Esophagus squamous epithelium (tissue), 5 donors: ENCODE measurements around the gene IGLL1. TPM values are rescaled to one million over a fixed set of nuclear protein-coding genes. Genes with fewer than 3 reads are reported as not detected.

ENCODE experiments used
- DNase-seq: peaks from one replicate; lab custom pipeline; 2025; lab: John Stamatoyannopoulos, UW
- H3K27ac ChIP-seq, 4 donors: fragments of 200-600 bp; sonication (generic); one replicate each; pipeline ENCODE4 v1.5.1; 2016 to 2019; ENCODE audit warnings: mild to moderate bottlenecking in 1 of 4
- H3K27me3 ChIP-seq, 4 donors: fragments of 200-600 bp; sonication (generic); 1 replicate in 3 of 4; 2 replicates in 1 of 4; pipeline versions ENCODE4 v1.5.1 to v1.6.0; 2017 to 2021; ENCODE audit warnings: antibody characterized with exemption in 1 of 4
- H3K36me3 ChIP-seq, 3 donors: fragments of 200-600 bp; sonication (generic); one replicate each; pipeline ENCODE4 v1.5.1; 2016 to 2019
- H3K4me1 ChIP-seq, 3 donors: fragments of 200-600 bp; sonication (generic); one replicate each; pipeline ENCODE4 v1.5.1; 2017 to 2019
- H3K4me3 ChIP-seq, 4 donors: fragments of 200-600 bp; sonication (generic); 1 replicate in 3 of 4; 2 replicates in 1 of 4; pipeline ENCODE4 v1.5.1; 2016 to 2019; ENCODE audit warnings: mild to moderate bottlenecking in 2 of 4, moderate library complexity in 1 of 4
- H3K9me3 ChIP-seq, 3 donors: fragments of 200-600 bp; sonication (generic); one replicate each; pipeline ENCODE4 v1.5.1; 2016 to 2019
- CTCF ChIP-seq, 6 experiments: fragments of 450-650 bp in 4 of 6; fragments of 200-600 bp in 2 of 6; sonication (generic) in 2 of 6; IDR thresholded peaks; one replicate each; pipeline ENCODE4 v1.5.1; 2016 to 2019; ENCODE audit warnings: antibody characterized with exemption in 6 of 6, mild to moderate bottlenecking in 4 of 6, moderate library complexity in 4 of 6
- POLR2A ChIP-seq, 4 donors: fragments of 450-650 bp; IDR thresholded peaks; one replicate each; pipeline ENCODE4 v1.6.1; 2017; ENCODE audit warnings: antibody characterized with exemption in 4 of 4, mild to moderate bottlenecking in 4 of 4, moderate library complexity in 3 of 4
- WGBS, 2 donors: methylation state at CpG; one replicate each; pipeline ENCODE4 v1.1.5; 2018; 5-methylcytosine and 5-hydroxymethylcytosine counted together
- intact Hi-C: fragments of 100-400 bp; cut with DNase I; formaldehyde crosslinking; loops from one replicate; pipeline ENCODE4 v1.15.0; 2022
- total RNA-seq, 4 donors: library from RNA; depleted of rRNA; stranded (reverse); fragments of >200 nt; gene quantifications; one replicate each; pipeline ENCODE4 v1.1.0, GENCODE V29; 2016
- donor health status: DM: yes; HTN: yes; CAD: no.

Gene IGLL1
- total RNA-seq, 4 donors from 2014 or later, result not detected

DNA sequence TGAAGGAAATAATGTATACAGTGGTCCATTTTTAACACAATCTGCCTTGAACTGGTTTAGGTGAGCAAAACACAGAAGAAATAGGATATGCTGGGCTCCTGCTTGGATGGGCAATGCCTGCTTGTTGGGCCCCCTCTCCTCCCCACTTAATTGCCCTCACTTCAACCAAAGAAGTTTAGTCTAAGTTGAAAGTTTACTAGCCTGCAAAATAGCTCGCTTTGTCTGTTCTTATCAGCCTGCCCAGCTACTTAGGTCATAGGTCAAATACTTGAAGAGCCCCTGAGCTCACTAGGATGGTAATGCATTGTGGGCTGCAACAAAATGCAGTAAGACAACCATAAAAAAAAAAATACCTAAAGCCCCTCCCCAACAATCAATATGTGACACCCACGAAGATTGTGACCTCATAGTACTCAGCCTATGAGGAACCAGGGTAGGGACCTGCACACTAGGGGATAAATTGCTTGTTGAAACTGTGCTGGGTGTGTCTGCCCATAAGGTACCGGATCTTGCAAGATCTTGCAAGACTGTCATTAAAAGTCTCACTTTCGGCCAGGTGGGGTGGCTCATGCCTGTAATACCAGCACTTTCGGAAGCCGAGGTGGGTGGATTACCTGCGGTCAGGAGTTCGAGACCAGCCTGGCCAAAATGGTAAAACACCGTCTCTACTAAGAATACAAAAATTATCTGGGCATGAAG lies 41.1 kb upstream of the IGLL1 start:
- Histone ChIP-seq H3K36me3 (no peaks in the 10 kb centered on the region), H3K4me3 (no peak overlapping the region), H3K27ac (no peak overlapping the region), H3K27me3 (no peaks in the 10 kb centered on the region), H3K9me3 (no peaks in the 10 kb centered on the region), H3K4me1 (no peaks in the 10 kb centered on the region)
- 84 to 85% methylated on average over 9 of the region's 9 CpGs for WGBS, 2 donors
- DNase-seq, result no peak
- intact Hi-C loops, result no loop called here
- TF ChIP-seq CTCF (IDR thresholded peaks at IDR 0.05) (no peak), POLR2A (IDR thresholded peaks at IDR 0.05) (no peak)

GRCh38 chr22:23613193-23613972 lies 33.3 kb upstream of the IGLL1 start:
- H3K9me3 ChIP-seq, result no peaks in the 10 kb centered on the region
- DNase-seq, result no peak
- 72 to 83% methylated on average over 5 to 7 of the region's 7 CpGs for WGBS, 2 donors
- H3K4me1 ChIP-seq, result no peaks in the 10 kb centered on the region
- TF ChIP-seq POLR2A (IDR thresholded peaks at IDR 0.05), result no peak
- no peak for TF ChIP-seq CTCF (IDR thresholded peaks at IDR 0.05)
- H3K27ac ChIP-seq, result no peak overlapping the region
- no peaks in the 10 kb centered on the region for H3K27me3 ChIP-seq
- intact Hi-C loops, result no loop called here
- H3K36me3 ChIP-seq, result no peaks in the 10 kb centered on the region
- no peak overlapping the region for H3K4me3 ChIP-seq

- DNase-seq, result no peak
- TF ChIP-seq POLR2A (IDR thresholded peaks at IDR 0.05) (no peak), CTCF (IDR thresholded peaks at IDR 0.05) (no peak)
- WGBS, 2 donors, result 78 to 87% methylated on average over 11 to 12 of the region's 12 CpGs
- H3K27me3 ChIP-seq, result peaks cover 0 to 3% (median 0%) of the 10 kb centered on the region in 4 donors
- no peaks in the 10 kb centered on the region for H3K9me3 ChIP-seq
- no peaks in the 10 kb centered on the region for H3K4me1 ChIP-seq
- no peaks in the 10 kb centered on the region for H3K36me3 ChIP-seq
- no peak overlapping the region for H3K27ac ChIP-seq
- intact Hi-C loops, result no loop called here
- H3K4me3 ChIP-seq, result no peak overlapping the region
Observed at GRCh38 chr22:23609983-23610781, 30.1 kb upstream of the IGLL1 start.

- intact Hi-C loops, result no loop called here
- TF ChIP-seq POLR2A (IDR thresholded peaks at IDR 0.05), result no peak
- TF ChIP-seq CTCF (IDR thresholded peaks at IDR 0.05), result no peak
- H3K4me3 ChIP-seq, result no peak overlapping the region
- DNase-seq, result no peak
- H3K9me3 ChIP-seq, result no peaks in the 10 kb centered on the region
- no peaks in the 10 kb centered on the region for H3K4me1 ChIP-seq
- H3K27me3 ChIP-seq, result peaks cover 0 to 7% (median 0%) of the 10 kb centered on the region in 4 donors
- 100% methylated on average over 1 of the region's 6 CpGs; no CpG with 5 or more reads in 1 of the 2 donors for WGBS, 2 donors
- H3K36me3 ChIP-seq, result no peaks in the 10 kb centered on the region
- no peak overlapping the region for H3K27ac ChIP-seq
Observed at GRCh38 chr22:23608583-23608982, 28.5 kb upstream of the IGLL1 start.
